Measurements from ENCODE around the gene SEC23A.

The SEC23A gene

GRCh38 chr14:39091716-39092115 is 11.3 kb downstream of the SEC23A start:
- no peaks in the 10 kb centered on the region for H4K20me1 ChIP-seq (ENCODE audit: insufficient read depth)

DNA sequence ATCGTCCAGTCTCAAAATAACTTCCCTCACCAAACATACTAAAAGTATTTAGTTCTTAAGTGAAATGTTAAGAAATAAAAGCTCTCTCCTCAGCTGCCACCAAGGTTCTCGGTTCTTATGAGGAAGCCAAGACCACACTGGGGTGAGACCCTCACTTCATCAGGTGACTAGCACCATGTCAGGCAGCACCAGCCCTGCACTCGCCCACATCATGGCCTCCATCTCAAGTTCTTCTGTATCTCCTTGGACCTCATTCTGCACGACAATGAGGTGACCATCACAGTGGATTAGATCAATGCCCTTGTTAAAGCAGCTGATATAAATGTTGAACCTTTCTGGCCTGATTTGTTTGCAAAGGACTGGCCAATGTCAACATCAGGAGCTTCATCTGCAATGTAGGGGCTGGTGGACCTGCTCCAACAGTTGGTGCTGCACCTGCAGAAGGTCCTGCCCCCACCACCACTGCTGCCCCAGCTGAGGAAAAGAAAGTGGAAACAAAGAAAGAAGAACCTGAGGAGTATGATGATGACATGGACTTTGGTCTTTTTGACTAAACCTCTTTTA is 12.4 kb downstream of the SEC23A start:
- H3K4me3 ChIP-seq (IDR thresholded peaks at IDR 0.05; ENCODE audit: insufficient read depth, low read depth, low read length) = no peak overlapping the region
- H3K4me1 ChIP-seq (ENCODE audit: low read depth, poor library complexity, severe bottlenecking) = peaks cover 16% of the 10 kb centered on the region
- H3K36me3 ChIP-seq (ENCODE audit: insufficient read depth) = no peaks in the 10 kb centered on the region
- no peaks in the 10 kb centered on the region for H3K27me3 ChIP-seq (ENCODE audit: insufficient read depth, low read depth)
- H3K4me2 ChIP-seq = no peak overlapping the region
- H3K27ac ChIP-seq = no peak overlapping the region
- no peak for TF ChIP-seq CTCF (conservative IDR thresholded peaks at IDR 0.05; ENCODE audit: low read depth, low read length)
- H2AFZ ChIP-seq (ENCODE audit: low read depth) = no peak overlapping the region
- H4K20me1 ChIP-seq (ENCODE audit: insufficient read depth) = no peaks in the 10 kb centered on the region
- no peaks in the 10 kb centered on the region for H3K79me2 ChIP-seq (ENCODE audit: insufficient read depth, low read depth)
- no peak overlapping the region for H3K9ac ChIP-seq

More at GRCh38 chr14:39091716-39092115, 11.3 kb downstream of the SEC23A start:
- Histone ChIP-seq H2AFZ (ENCODE audit: low read depth) (no peak overlapping the region), H3K79me2 (ENCODE audit: insufficient read depth, low read depth) (no peaks in the 10 kb centered on the region), H3K4me2 (no peak overlapping the region), H3K4me1 (ENCODE audit: low read depth, poor library complexity, severe bottlenecking) (peaks cover 16% of the 10 kb centered on the region), H3K27ac (no peak overlapping the region), H3K36me3 (ENCODE audit: insufficient read depth) (no peaks in the 10 kb centered on the region), H3K4me3 (IDR thresholded peaks at IDR 0.05; ENCODE audit: insufficient read depth, low read depth, low read length) (no peak overlapping the region), H3K27me3 (ENCODE audit: insufficient read depth, low read depth) (no peaks in the 10 kb centered on the region), H3K9ac (no peak overlapping the region)
- TF ChIP-seq CTCF (conservative IDR thresholded peaks at IDR 0.05; ENCODE audit: low read depth, low read length) = no peak

GRCh38 chr14:39087493-39087892 is 15.5 kb downstream of the SEC23A start:
- H3K79me2 ChIP-seq (ENCODE audit: insufficient read depth, low read depth) = no peaks in the 10 kb centered on the region

GRCh38 chr14:39085933-39086332 is 17.1 kb downstream of the SEC23A start:
- no peaks in the 10 kb centered on the region for H3K27me3 ChIP-seq (ENCODE audit: insufficient read depth, low read depth)
- H4K20me1 ChIP-seq (ENCODE audit: insufficient read depth) = no peaks in the 10 kb centered on the region
- no peak overlapping the region for H3K4me3 ChIP-seq (IDR thresholded peaks at IDR 0.05; ENCODE audit: insufficient read depth, low read depth, low read length)
- H2AFZ ChIP-seq (ENCODE audit: low read depth) = no peak overlapping the region
- no peak overlapping the region for H3K9ac ChIP-seq
- no peaks in the 10 kb centered on the region for H3K79me2 ChIP-seq (ENCODE audit: insufficient read depth, low read depth)
- H3K4me1 ChIP-seq (ENCODE audit: low read depth, poor library complexity, severe bottlenecking) = peaks cover under 1% of the 10 kb centered on the region
- H3K36me3 ChIP-seq (ENCODE audit: insufficient read depth) = no peaks in the 10 kb centered on the region
- no peak overlapping the region for H3K27ac ChIP-seq
- H3K4me2 ChIP-seq = no peak overlapping the region
- no peak for TF ChIP-seq CTCF (conservative IDR thresholded peaks at IDR 0.05; ENCODE audit: low read depth, low read length)

More at GRCh38 chr14:39087493-39087892, 15.5 kb downstream of the SEC23A start:
- no peak overlapping the region for H3K27ac ChIP-seq
- no peak overlapping the region for H3K9ac ChIP-seq
- no peak overlapping the region for H3K4me3 ChIP-seq (IDR thresholded peaks at IDR 0.05; ENCODE audit: insufficient read depth, low read depth, low read length)
- no peaks in the 10 kb centered on the region for H3K36me3 ChIP-seq (ENCODE audit: insufficient read depth)
- H3K4me1 ChIP-seq (ENCODE audit: low read depth, poor library complexity, severe bottlenecking) = peaks cover 14% of the 10 kb centered on the region
- no peak for TF ChIP-seq CTCF (conservative IDR thresholded peaks at IDR 0.05; ENCODE audit: low read depth, low read length)
- H3K4me2 ChIP-seq = no peak overlapping the region
- no peak overlapping the region for H2AFZ ChIP-seq (ENCODE audit: low read depth)
- no peaks in the 10 kb centered on the region for H3K27me3 ChIP-seq (ENCODE audit: insufficient read depth, low read depth)
- H4K20me1 ChIP-seq (ENCODE audit: insufficient read depth) = no peaks in the 10 kb centered on the region
